SJSA1 (cell line): ENCODE measurements around the gene MRPL55. TPM values are rescaled to one million over a fixed set of nuclear protein-coding genes. Genes with fewer than 3 reads are reported as not detected.

Experiments
- DNase-seq, 2 experiments: peaks; one replicate each; pipeline ENCODE4 v3.0.0-alpha.2; 2015 to 2020; ENCODE audit warnings: low spot score in 2 of 2, low read depth in 1 of 2
- H3K27ac ChIP-seq: fragments of 250-450 bp; sonication (Bioruptor Pico); 2 replicates; pipeline ENCODE4 v1.5.1; 2020; ENCODE audit warnings: mild to moderate bottlenecking, moderate library complexity
- H3K27me3 ChIP-seq: fragments of 250-450 bp; sonication (Bioruptor Pico); replicated peaks from 2 replicates; pipeline ENCODE4 v1.5.1; 2020; ENCODE audit warnings: mild to moderate bottlenecking, moderate library complexity
- H3K36me3 ChIP-seq: fragments of 250-450 bp; sonication (Bioruptor Pico); 2 replicates; pipeline ENCODE4 v1.5.1; 2020; ENCODE audit warnings: mild to moderate bottlenecking
- H3K4me1 ChIP-seq: fragments of 250-450 bp; sonication (Bioruptor Pico); replicated peaks from 2 replicates; pipeline ENCODE4 v1.6.1; 2021; ENCODE audit warnings: mild to moderate bottlenecking
- H3K4me3 ChIP-seq: fragments of 250-450 bp; sonication (Bioruptor Pico); 2 replicates; pipeline ENCODE4 v1.5.1; 2020; ENCODE audit warnings: mild to moderate bottlenecking
- H3K9me3 ChIP-seq: fragments of 250-450 bp; sonication (Bioruptor Pico); replicated peaks from 2 replicates; pipeline ENCODE4 v1.5.1; 2020; ENCODE audit warnings: mild to moderate bottlenecking
- total RNA-seq: library from RNA; depleted of rRNA; stranded (reverse); fragments of >200 nt; shearing (Covaris generic); gene quantifications from 2 replicates; pipeline ENCODE4 v1.2.3, GENCODE V29; 2014

MRPL55 gene
- total RNA-seq, 1 experiment from 2014 or later, result 93.4 TPM

DNA sequence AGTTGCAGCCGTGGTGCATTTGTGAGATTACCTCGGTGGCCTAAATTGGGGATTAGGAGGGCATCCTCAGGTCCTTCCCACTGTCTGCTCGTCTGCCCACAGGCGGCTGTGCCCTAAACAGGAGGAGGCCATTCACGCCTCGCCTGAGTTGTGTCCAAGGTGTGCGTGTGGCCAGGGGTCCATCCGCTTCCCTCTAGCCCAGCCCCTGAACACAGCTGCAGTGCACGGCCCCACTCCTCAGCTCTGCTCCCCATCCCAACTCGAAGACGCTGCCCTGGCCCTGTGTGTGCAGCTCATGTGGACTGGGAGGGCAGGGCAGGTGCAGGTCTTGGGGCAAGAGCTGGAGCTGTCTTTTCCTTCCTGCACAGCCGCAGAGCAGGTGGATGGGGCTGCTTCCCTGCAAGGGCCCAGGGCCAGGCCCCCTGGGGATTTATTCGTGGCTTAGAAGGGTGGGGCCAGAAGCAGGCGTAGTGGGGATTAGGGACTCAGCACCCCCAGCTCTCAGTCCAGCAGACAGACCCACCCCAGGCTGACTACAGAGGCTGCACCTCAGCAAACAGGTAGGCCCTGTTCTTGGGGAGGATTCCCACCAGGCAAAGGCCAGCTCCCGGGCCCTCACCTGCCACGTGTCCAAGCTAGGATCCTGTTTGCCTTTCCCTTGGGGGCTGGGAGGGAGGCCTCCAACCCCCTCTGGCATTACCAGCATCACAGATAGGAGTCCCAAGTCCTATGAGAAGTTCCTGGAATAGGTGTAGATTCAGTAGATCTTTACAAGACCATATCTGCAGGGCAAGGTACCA, 35.3 kb upstream of the MRPL55 start:
- Histone ChIP-seq H3K4me1 (peaks cover 13% of the 10 kb centered on the region), H3K27ac (no peak overlapping the region), H3K9me3 (no peaks in the 10 kb centered on the region), H3K36me3 (peaks cover 84% of the 10 kb centered on the region), H3K27me3 (no peaks in the 10 kb centered on the region), H3K4me3 (no peak overlapping the region)
- DNase-seq, result no peak

- H3K36me3 ChIP-seq, result peaks cover 77% of the 10 kb centered on the region
- H3K4me3 ChIP-seq, result no peak overlapping the region
- DNase-seq, result no peak
- H3K4me1 ChIP-seq, result peaks cover 13% of the 10 kb centered on the region
- H3K9me3 ChIP-seq, result no peaks in the 10 kb centered on the region
- no peak overlapping the region for H3K27ac ChIP-seq
- no peaks in the 10 kb centered on the region for H3K27me3 ChIP-seq
These were observed 34.5 kb upstream of the MRPL55 start for GRCh38 chr1:228143480-228144192.

DNA sequence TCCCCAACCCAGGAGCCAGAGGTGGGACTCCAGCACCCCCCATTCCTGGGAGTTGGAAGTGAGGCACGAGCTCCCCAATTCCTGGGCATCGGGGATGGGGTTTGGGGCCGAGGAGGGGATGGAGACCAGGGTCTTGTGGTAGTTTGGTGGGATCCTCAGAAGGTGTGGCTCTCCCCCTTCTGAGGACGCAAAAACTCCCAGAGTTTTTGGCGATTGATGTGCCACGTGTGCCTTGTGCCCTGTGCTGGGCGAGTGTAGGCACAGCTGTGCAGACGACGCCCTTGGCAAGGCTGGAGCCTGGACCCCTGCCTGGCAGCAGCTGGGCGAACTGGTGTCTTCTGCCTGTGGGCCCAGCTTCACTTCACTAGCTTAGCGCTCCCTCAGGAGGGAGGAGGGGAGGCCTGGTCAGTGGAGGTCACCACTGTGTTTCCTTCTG, 33.6 kb upstream of the MRPL55 start:
- H3K27me3 ChIP-seq, result no peaks in the 10 kb centered on the region
- peaks cover 67% of the 10 kb centered on the region for H3K36me3 ChIP-seq
- DNase-seq, result no peak
- no peak overlapping the region for H3K4me3 ChIP-seq
- H3K4me1 ChIP-seq, result peaks cover 13% of the 10 kb centered on the region
- no peaks in the 10 kb centered on the region for H3K9me3 ChIP-seq
- H3K27ac ChIP-seq, result no peak overlapping the region

DNA sequence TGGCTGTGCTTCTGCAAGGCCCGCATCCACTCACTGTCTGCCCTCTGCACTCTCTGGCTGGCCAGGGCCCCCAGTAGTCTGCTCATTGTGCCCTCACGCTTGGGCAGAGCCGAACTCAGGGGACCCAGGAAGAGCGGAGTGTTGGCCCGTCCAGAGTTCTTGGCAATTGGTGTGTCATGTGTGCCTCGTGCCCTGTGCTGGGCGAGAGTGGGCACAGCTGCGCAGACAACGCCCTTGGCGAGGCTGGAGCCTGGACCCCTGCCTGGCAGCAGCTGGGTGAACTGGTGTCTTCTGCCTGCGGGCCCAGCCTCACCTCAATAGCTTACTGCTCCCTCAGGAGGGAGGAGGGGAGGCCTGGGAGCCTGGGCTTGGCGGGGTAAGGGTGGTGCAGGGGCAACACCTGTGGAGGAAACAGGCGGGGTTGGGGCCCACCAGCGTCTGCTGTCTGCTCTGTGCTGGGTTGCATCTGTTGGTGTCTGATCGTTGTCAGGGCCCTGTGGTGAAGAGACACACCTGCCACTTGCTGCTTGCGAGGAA, 33.1 kb upstream of the MRPL55 start:
- DNase-seq, result no peak
- peaks cover 13% of the 10 kb centered on the region for H3K4me1 ChIP-seq
- H3K9me3 ChIP-seq, result no peaks in the 10 kb centered on the region
- H3K36me3 ChIP-seq, result peaks cover 62% of the 10 kb centered on the region
- H3K4me3 ChIP-seq, result peak overlapping the region; percentile 95; the same call in 1 of the 2 replicates
- H3K27ac ChIP-seq, result no peak overlapping the region
- H3K27me3 ChIP-seq, result no peaks in the 10 kb centered on the region

- peak overlapping the region; percentile 95 for H3K4me3 ChIP-seq
- H3K36me3 ChIP-seq, result peaks cover 55% of the 10 kb centered on the region
- H3K27ac ChIP-seq, result peak overlapping the region; percentile 89
- peaks cover 13% of the 10 kb centered on the region for H3K4me1 ChIP-seq
- H3K27me3 ChIP-seq, result no peaks in the 10 kb centered on the region
- peak; percentile 70 to 75 for DNase-seq
- no peaks in the 10 kb centered on the region for H3K9me3 ChIP-seq
These were observed 32.3 kb upstream of the MRPL55 start for GRCh38 chr1:228141226-228142044.

- Histone ChIP-seq H3K27ac (peak overlapping the region; percentile 89), H3K4me3 (peak overlapping the region; percentile 95)
- DNase-seq, result no peak
These were observed 31.7 kb upstream of the MRPL55 start for GRCh38 chr1:228140724-228141225.

GRCh38 chr1:228139931-228140723, 31.0 kb upstream of the MRPL55 start, which contains the start of gene GUK1:
Gene GUK1, plus strand, starts transcription at chr1:228140279. Its CDS starts 24 bp downstream, at chr1:228140303.
- H3K4me3 ChIP-seq, result peak within 1 kb of the TSS; percentile 95
- H3K27me3 ChIP-seq, result 0 out of 2 replicates have a peak, but pooled peaks cover under 1% of the 10 kb centered on the region
- peak within 1 kb of the TSS; percentile 89 for H3K27ac ChIP-seq
- peaks cover 13% of the 10 kb centered on the region for H3K4me1 ChIP-seq
- peak; percentile 99 to 100 for DNase-seq
- peaks cover 41% of the 10 kb centered on the region for H3K36me3 ChIP-seq
- H3K9me3 ChIP-seq, result no peaks in the 10 kb centered on the region

More at GRCh38 chr1:228140724-228141225, 31.7 kb upstream of the MRPL55 start:
- Histone ChIP-seq H3K36me3 (peaks cover 48% of the 10 kb centered on the region), H3K9me3 (no peaks in the 10 kb centered on the region), H3K4me1 (peaks cover 13% of the 10 kb centered on the region), H3K27me3 (no peaks in the 10 kb centered on the region)

- Histone ChIP-seq H3K4me3 (peak overlapping the region; percentile 95), H3K27me3 (0 out of 2 replicates have a peak, but pooled peaks cover 5% of the 10 kb centered on the region), H3K4me1 (peaks cover 13% of the 10 kb centered on the region), H3K9me3 (no peaks in the 10 kb centered on the region), H3K36me3 (peaks cover 35% of the 10 kb centered on the region), H3K27ac (peak overlapping the region; percentile 29; the same call in 1 of the 2 replicates)
- DNase-seq, result no peak
These were observed 30.4 kb upstream of the MRPL55 start for GRCh38 chr1:228139406-228139930.

- Histone ChIP-seq H3K36me3 (peaks cover 17% of the 10 kb centered on the region), H3K27me3 (peaks cover 17% of the 10 kb centered on the region; the same call in 1 of the 2 replicates), H3K4me3 (no peak overlapping the region), H3K27ac (no peak overlapping the region), H3K4me1 (peaks cover 7% of the 10 kb centered on the region), H3K9me3 (no peaks in the 10 kb centered on the region)
- DNase-seq, result no peak
These were observed 27.8 kb upstream of the MRPL55 start for GRCh38 chr1:228136901-228137300.

DNA sequence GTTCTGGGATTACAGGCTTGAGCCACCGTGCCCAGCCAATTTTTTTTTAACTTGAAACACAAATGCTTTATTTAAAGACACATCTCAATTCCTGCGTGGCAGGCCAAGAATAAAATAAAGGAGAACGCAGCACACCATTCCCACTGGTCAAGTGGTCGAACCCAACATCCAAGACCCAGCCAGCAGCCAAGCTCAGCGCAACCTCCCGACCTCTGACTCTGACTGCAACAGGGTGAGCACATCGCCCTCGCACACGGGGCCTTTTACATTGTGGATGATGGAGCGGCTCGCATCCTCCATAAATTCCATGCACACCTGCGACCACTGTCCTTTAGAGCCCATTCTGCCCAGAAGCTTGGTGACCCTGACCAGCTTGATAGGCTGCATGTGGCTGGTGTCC, 25.5 kb upstream of the MRPL55 start:
- H3K9me3 ChIP-seq, result no peaks in the 10 kb centered on the region
- H3K4me3 ChIP-seq, result no peak overlapping the region
- 0 out of 2 replicates have a peak, but pooled peaks cover 5% of the 10 kb centered on the region for H3K4me1 ChIP-seq
- H3K27me3 ChIP-seq, result peaks cover 19% of the 10 kb centered on the region; the same call in 1 of the 2 replicates
- DNase-seq, result no peak
- H3K36me3 ChIP-seq, result no peaks in the 10 kb centered on the region
- no peak overlapping the region for H3K27ac ChIP-seq

DNA sequence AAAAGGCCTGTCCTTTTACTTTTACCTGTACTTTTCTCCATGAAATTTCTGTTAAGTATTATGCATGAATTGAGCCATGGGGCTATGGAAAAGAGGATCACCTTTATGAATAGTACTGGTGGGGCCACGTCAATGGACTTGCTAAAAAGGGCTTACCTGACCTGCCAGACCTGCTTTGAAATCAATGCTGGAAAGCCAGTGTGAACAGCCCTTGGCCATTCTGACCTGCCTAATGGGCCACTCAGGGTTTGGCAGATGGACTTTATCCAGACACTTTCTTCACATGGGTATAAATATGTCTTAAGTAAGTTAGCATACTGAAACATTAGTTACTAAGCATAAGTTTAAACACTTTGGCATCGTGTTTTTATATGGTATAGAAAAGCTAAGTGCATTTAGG, 22.7 kb upstream of the MRPL55 start:
- no peaks in the 10 kb centered on the region for H3K9me3 ChIP-seq
- no peak for DNase-seq
- no peaks in the 10 kb centered on the region for H3K36me3 ChIP-seq
- no peak overlapping the region for H3K27ac ChIP-seq
- H3K27me3 ChIP-seq, result peaks cover 19% of the 10 kb centered on the region; the same call in 1 of the 2 replicates
- H3K4me1 ChIP-seq, result 0 out of 2 replicates have a peak, but pooled peaks cover 5% of the 10 kb centered on the region
- H3K4me3 ChIP-seq, result no peak overlapping the region

DNA sequence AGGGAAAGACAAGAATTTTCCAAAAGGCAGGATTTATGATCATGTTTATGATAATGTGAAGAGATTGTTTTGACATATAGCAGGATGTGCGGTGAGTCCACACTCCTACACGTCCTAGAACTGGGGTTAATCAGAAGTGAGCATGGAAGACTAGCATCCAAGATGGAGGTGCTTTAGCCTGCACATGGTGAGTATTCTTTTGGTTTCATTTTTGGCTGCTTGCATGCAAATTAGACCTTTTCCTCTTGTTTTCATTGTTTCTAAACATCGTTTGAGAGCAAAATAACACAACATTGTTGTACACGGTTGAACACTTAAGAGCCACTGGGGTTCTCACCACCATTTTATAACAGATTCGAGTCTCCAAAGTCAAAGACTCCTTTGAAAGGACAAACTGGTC, 16.1 kb upstream of the MRPL55 start:
- no peak overlapping the region for H3K4me3 ChIP-seq
- no peaks in the 10 kb centered on the region for H3K36me3 ChIP-seq
- H3K27me3 ChIP-seq, result peaks cover 3% of the 10 kb centered on the region
- no peak overlapping the region for H3K27ac ChIP-seq
- no peak for DNase-seq
- no peaks in the 10 kb centered on the region for H3K4me1 ChIP-seq
- no peaks in the 10 kb centered on the region; the same call in 1 of the 2 replicates for H3K9me3 ChIP-seq
